ENCODE results near the gene PHF24. TPM values are rescaled to one million over a fixed set of nuclear protein-coding genes. Genes with fewer than 3 reads are reported as not detected.
A peak's percentile ranks its signal among the peaks of the same experiment; 100 is the strongest.

Gene PHF24
- total RNA-seq, 1 experiment from 2014 or later: not detected

- H3K9me3 ChIP-seq: no peaks in the 10 kb centered on the region
- ChIA-PET CTCF (interaction anchor here (1.0 to 2.9 kb wide), 8 partner anchors 9 to 233 kb away, joined by 3 to 48 read pairs (median 6); partner anchors contain the start of gene VCP), POLR2A (interaction anchor here (1.5 kb wide), 1 partner anchor 79 kb away, joined by 4 read pairs; the partner anchor contains the start of gene VCP)
- TF ChIP-seq CTCF (IDR thresholded peaks at IDR 0.05; ENCODE audit: insufficient read depth in 1 of 2, low read depth in 1 of 2, low read length in 1 of 2, severe bottlenecking in 1 of 2, unreplicated experiment in 1 of 2): no peak
- intact Hi-C loops (cut with micrococcal nuclease; ENCODE audit: unreplicated experiment): loop anchor here (1.0 to 2.0 kb wide), 2 partner anchors 57 to 94 kb away; no protein-coding TSS in a partner anchor
- H3K4me3 Mint-ChIP-seq (ENCODE audit: unreplicated experiment): no peak overlapping the region
- peaks cover 9% of the 10 kb centered on the region for H3K36me3 Mint-ChIP-seq (ENCODE audit: insufficient read depth, unreplicated experiment)
- DNase-seq: no peak
- H3K4me3 ChIP-seq (ENCODE audit: low read depth, low read length): no peak overlapping the region
- BruUV-seq (replicated peaks): no TSS peak
- no peaks in the 10 kb centered on the region for H3K36me3 ChIP-seq (ENCODE audit: control insufficient read depth, insufficient read depth, low read length)
- no peaks in the 10 kb centered on the region for H3K9me3 Mint-ChIP-seq (ENCODE audit: unreplicated experiment)
- H3K4me1 ChIP-seq: peaks cover 29% of the 10 kb centered on the region
- H3K27ac Mint-ChIP-seq (ENCODE audit: unreplicated experiment): no peak overlapping the region
- H3K27me3 Mint-ChIP-seq (ENCODE audit: insufficient read depth, unreplicated experiment): no peaks in the 10 kb centered on the region
- H3K27me3 ChIP-seq (replicated peaks; ENCODE audit: control insufficient read depth, insufficient read depth, low read length): no peaks in the 10 kb centered on the region
- peaks cover 25% of the 10 kb centered on the region for H3K4me1 Mint-ChIP-seq (ENCODE audit: low read depth, unreplicated experiment)
Measured at GRCh38 chr9:34993502-34994259, 35.6 kb downstream of the PHF24 start.

GRCh38 chr9:34994260-34994899, 36.3 kb downstream of the PHF24 start:
- no peak overlapping the region for H3K27ac Mint-ChIP-seq (ENCODE audit: unreplicated experiment)
- peak; percentile 53 to 66 for DNase-seq
- no peaks in the 10 kb centered on the region for H3K27me3 Mint-ChIP-seq (ENCODE audit: insufficient read depth, unreplicated experiment)
- Histone ChIP-seq H3K9me3 (no peaks in the 10 kb centered on the region), H3K4me3 (ENCODE audit: low read depth, low read length) (no peak overlapping the region), H3K4me1 (peaks cover 29% of the 10 kb centered on the region), H3K27me3 (replicated peaks; ENCODE audit: control insufficient read depth, insufficient read depth, low read length) (no peaks in the 10 kb centered on the region), H3K36me3 (ENCODE audit: control insufficient read depth, insufficient read depth, low read length) (no peaks in the 10 kb centered on the region)
- intact Hi-C loops (cut with micrococcal nuclease; ENCODE audit: unreplicated experiment): loop anchor here (1.0 to 2.0 kb wide), 2 partner anchors 56 to 95 kb away; no protein-coding TSS in a partner anchor
- peaks cover 3% of the 10 kb centered on the region for H3K36me3 Mint-ChIP-seq (ENCODE audit: insufficient read depth, unreplicated experiment)
- no TSS peak for BruUV-seq (replicated peaks)
- peak; percentile 70 to 77 for TF ChIP-seq CTCF (IDR thresholded peaks at IDR 0.05; ENCODE audit: insufficient read depth in 1 of 2, low read depth in 1 of 2, low read length in 1 of 2, severe bottlenecking in 1 of 2, unreplicated experiment in 1 of 2)
- CTCF ChIA-PET: interaction anchor here (0.7 to 2.9 kb wide), 11 partner anchors 10 to 319 kb away, joined by 3 to 48 read pairs (median 6); partner anchors contain the start of gene VCP
- POLR2A ChIA-PET: interaction anchor here (1.5 kb wide), 1 partner anchor 78 kb away, joined by 4 read pairs; the partner anchor contains the start of gene VCP
- H3K9me3 Mint-ChIP-seq (ENCODE audit: unreplicated experiment): no peaks in the 10 kb centered on the region
- no peak overlapping the region for H3K4me3 Mint-ChIP-seq (ENCODE audit: unreplicated experiment)
- peaks cover 22% of the 10 kb centered on the region for H3K4me1 Mint-ChIP-seq (ENCODE audit: low read depth, unreplicated experiment)

Data from Caco-2 (cell line).